B cell (primary cell): Measurements from ENCODE around the gene FXYD7.

ENCODE experiments used
- EZH2 ChIP-seq: IDR thresholded peaks from 2 replicates; pipeline ENCODE4 v1.6.1; 2012; ENCODE audit warnings: borderline replicate concordance, low read depth, mild to moderate bottlenecking, moderate library complexity, low read length; ENCODE audit not compliant: insufficient read depth, poor library complexity, severe bottlenecking
- TF ChIP-seq, protein P1 (sequence below): fragments of 200-600 bp; IDR thresholded peaks from one replicate; pipeline ENCODE4 v1.8.0; 2022; ENCODE audit warnings: antibody characterized with exemption, mild to moderate bottlenecking

DNA sequence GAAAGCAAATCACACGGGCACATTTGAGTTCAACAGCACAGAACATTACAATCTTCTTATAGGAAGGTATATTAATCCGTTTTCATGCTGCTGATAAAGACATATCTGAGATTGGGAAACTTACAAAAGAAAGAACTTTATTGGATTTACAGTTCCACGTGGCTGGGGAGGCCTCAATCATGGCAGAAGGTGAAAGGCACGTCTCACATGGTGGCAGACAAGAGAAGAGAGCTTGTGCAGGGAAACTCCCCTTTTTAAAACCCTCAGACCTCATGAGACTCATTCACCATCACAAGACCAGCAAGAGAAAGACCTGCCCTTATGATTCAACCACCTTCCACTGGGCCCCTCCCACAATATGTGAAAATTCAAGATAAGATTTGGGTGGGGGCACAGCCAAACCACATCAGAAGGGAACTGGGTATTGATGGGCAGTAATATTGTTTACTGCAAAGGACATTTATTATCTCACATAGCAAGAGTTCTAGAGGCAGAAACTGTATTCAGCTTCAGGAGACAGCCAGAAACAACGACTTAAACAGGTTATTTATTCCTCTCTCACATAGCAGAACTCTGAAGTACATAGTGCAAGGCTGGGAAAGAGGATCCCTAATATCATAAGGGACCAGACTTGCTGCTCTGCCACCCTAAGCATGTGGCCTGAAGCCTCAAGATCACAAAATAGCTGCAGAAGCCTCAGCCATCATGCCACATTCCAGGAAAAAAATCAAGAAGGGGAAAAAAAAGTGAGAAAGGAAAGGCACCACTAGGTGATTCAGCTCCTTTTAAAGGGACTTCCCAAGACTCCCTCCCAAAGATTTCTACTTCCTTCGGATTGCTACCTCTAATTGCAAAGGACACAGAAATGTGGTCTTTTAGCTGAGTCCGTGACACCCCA lies 34.6 kb downstream of the FXYD7 start:
- TF ChIP-seq, protein P1, sequence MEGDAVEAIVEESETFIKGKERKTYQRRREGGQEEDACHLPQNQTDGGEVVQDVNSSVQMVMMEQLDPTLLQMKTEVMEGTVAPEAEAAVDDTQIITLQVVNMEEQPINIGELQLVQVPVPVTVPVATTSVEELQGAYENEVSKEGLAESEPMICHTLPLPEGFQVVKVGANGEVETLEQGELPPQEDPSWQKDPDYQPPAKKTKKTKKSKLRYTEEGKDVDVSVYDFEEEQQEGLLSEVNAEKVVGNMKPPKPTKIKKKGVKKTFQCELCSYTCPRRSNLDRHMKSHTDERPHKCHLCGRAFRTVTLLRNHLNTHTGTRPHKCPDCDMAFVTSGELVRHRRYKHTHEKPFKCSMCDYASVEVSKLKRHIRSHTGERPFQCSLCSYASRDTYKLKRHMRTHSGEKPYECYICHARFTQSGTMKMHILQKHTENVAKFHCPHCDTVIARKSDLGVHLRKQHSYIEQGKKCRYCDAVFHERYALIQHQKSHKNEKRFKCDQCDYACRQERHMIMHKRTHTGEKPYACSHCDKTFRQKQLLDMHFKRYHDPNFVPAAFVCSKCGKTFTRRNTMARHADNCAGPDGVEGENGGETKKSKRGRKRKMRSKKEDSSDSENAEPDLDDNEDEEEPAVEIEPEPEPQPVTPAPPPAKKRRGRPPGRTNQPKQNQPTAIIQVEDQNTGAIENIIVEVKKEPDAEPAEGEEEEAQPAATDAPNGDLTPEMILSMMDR: no peak
- no peak for TF ChIP-seq EZH2
